Kidney epithelial cell (primary cell): ENCODE measurements around the gene UBAC2. TPM values are rescaled to one million over a fixed set of nuclear protein-coding genes. Genes with fewer than 3 reads are reported as not detected.
"Not testable (repeated sequence)": the region's sequence is repeated elsewhere in the genome, so short reads cannot be mapped to it uniquely, and the experiment has no call there.

Experiments
- DNase-seq: peaks from one replicate; pipeline ENCODE4 v3.0.0-alpha.2; 2010; ENCODE audit warnings: low read depth
- H3K27me3 ChIP-seq: 2 replicates; pipeline ENCODE4 v1.6.0; 2011; ENCODE audit warnings: low read length; ENCODE audit not compliant: control insufficient read depth, insufficient read depth
- H3K36me3 ChIP-seq: 2 replicates; pipeline ENCODE4 v1.5.1; 2011; ENCODE audit warnings: low read length; ENCODE audit not compliant: control insufficient read depth, insufficient read depth
- H3K4me3 ChIP-seq: 2 replicates; pipeline ENCODE4 v1.5.1; 2011; ENCODE audit warnings: low read depth, mild to moderate bottlenecking, control low read depth, low read length
- CTCF ChIP-seq: IDR thresholded peaks from 2 replicates; pipeline ENCODE4 v1.5.1; 2011; ENCODE audit warnings: mild to moderate bottlenecking, moderate library complexity, low read length, control low read depth, inconsistent platforms; ENCODE audit not compliant: insufficient read depth, poor library complexity, severe bottlenecking
- total RNA-seq: library from RNA; depleted of rRNA; stranded (reverse); fragments of >200 nt; gene quantifications from 2 replicates; pipeline ENCODE4 v1.2.3, GENCODE V29; 2015

The UBAC2 gene
- total RNA-seq, 1 donor from 2014 or later, result 83.6 TPM

GRCh38 chr13:99386495-99386894, 185.8 kb downstream of the UBAC2 start:
- no peaks in the 10 kb centered on the region for H3K36me3 ChIP-seq
- no peak overlapping the region for H3K4me3 ChIP-seq
- no peaks in the 10 kb centered on the region for H3K27me3 ChIP-seq
- no peak for DNase-seq
- TF ChIP-seq CTCF, result no peak

- Histone ChIP-seq H3K4me3 (no peak overlapping the region), H3K27me3 (no peaks in the 10 kb centered on the region), H3K36me3 (no peaks in the 10 kb centered on the region)
- no peak for DNase-seq
- peak; percentile 66 for TF ChIP-seq CTCF
These were observed 186.5 kb downstream of the UBAC2 start for GRCh38 chr13:99386911-99387788.

- H3K27me3 ChIP-seq, result no peaks in the 10 kb centered on the region
- no peak for TF ChIP-seq CTCF
- no peak overlapping the region for H3K4me3 ChIP-seq
- DNase-seq, result no peak
- H3K36me3 ChIP-seq, result no peaks in the 10 kb centered on the region
These were observed 187.8 kb downstream of the UBAC2 start for GRCh38 chr13:99388334-99388923.

GRCh38 chr13:99389094-99389493, 188.4 kb downstream of the UBAC2 start:
- H3K27me3 ChIP-seq, DNase-seq, H3K4me3 ChIP-seq, H3K36me3 ChIP-seq: not testable (repeated sequence)

GRCh38 chr13:99389520-99390304, 189.1 kb downstream of the UBAC2 start:
- no peak overlapping the region for H3K4me3 ChIP-seq
- H3K36me3 ChIP-seq, result no peaks in the 10 kb centered on the region
- DNase-seq, result no peak
- no peaks in the 10 kb centered on the region for H3K27me3 ChIP-seq
- TF ChIP-seq CTCF, result no peak

GRCh38 chr13:99390601-99391000, 189.9 kb downstream of the UBAC2 start:
- no peak for TF ChIP-seq CTCF
- Histone ChIP-seq H3K27me3 (no peaks in the 10 kb centered on the region), H3K36me3 (no peaks in the 10 kb centered on the region), H3K4me3 (no peak overlapping the region)
- no peak for DNase-seq
